ENCODE measurements around the gene PAPOLA.

- TF ChIP-seq, protein P1, sequence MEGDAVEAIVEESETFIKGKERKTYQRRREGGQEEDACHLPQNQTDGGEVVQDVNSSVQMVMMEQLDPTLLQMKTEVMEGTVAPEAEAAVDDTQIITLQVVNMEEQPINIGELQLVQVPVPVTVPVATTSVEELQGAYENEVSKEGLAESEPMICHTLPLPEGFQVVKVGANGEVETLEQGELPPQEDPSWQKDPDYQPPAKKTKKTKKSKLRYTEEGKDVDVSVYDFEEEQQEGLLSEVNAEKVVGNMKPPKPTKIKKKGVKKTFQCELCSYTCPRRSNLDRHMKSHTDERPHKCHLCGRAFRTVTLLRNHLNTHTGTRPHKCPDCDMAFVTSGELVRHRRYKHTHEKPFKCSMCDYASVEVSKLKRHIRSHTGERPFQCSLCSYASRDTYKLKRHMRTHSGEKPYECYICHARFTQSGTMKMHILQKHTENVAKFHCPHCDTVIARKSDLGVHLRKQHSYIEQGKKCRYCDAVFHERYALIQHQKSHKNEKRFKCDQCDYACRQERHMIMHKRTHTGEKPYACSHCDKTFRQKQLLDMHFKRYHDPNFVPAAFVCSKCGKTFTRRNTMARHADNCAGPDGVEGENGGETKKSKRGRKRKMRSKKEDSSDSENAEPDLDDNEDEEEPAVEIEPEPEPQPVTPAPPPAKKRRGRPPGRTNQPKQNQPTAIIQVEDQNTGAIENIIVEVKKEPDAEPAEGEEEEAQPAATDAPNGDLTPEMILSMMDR (IDR thresholded peaks at IDR 0.05), result peak; percentile 36 to 58 (median 54)
- TF ChIP-seq POLR2A (IDR thresholded peaks at IDR 0.05), result no peak
These were observed 65.2 kb downstream of the PAPOLA start for GRCh38 chr14:96567289-96567899.
